Measurements from ENCODE around the gene MBD5.

Gene MBD5

DNA sequence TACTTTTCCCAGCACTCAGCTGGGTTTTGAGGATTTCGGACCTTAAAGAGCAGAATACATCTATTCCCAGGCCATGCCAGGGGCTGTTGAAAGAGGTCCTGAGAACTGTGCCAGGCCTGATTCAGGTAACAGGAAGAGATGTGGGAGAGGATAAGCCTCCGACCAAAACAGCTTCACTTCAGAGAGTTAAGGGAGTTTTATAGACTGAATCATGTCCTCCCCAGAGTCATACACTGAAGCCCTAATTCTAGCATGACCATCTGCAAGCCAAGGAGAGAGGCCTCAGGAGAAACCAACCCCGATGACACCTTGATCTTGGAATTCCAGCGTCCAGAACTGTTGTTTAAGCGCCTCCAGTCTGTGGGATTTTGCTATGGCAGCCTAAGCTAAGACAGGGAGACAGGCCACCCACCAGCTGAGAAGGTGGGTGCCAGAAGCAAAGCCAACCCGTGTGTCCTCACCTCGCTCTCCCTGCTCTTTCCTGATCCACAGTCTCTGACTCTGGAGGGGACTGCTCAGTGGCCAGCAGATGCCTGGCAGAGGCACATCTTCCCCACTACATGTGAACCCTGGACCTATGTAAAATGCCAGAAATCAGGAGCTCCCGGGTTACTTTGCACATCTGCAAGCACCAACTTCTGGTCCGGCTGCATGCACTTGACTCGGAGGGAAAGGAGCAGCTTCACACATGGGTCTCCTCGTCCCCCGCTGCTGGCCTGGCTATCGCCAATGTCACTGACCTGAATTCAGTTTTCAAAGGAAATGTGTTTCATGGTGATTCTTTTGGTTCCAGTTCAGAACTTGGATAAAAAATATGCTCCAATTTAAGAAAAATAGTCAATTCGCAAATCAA lies 506.8 kb downstream of the MBD5 start:
- Histone ChIP-seq H3K27me3 (ENCODE audit: control insufficient read depth in 1 of 2, insufficient read depth in 2 of 2, low read length in 2 of 2) (no peaks in the 10 kb centered on the region), H3K4me1 (ENCODE audit: control insufficient read depth in 1 of 2, insufficient read depth in 2 of 2, low read length in 2 of 2) (no peaks in the 10 kb centered on the region), H3K27ac (ENCODE audit: low read depth, low read length) (no peak overlapping the region), H3K9ac (ENCODE audit: low read depth in 1 of 2, low read length in 2 of 2) (no peak overlapping the region), H3K9me3 (ENCODE audit: control insufficient read depth in 1 of 2, low read length in 2 of 2) (no peaks in the 10 kb centered on the region), H3K4me3 (ENCODE audit: low read depth in 1 of 2, low read length in 2 of 2) (no peak overlapping the region), H3K36me3 (ENCODE audit: control insufficient read depth in 1 of 2, insufficient read depth in 2 of 2, low read length in 2 of 2) (no peaks in the 10 kb centered on the region)

DNA sequence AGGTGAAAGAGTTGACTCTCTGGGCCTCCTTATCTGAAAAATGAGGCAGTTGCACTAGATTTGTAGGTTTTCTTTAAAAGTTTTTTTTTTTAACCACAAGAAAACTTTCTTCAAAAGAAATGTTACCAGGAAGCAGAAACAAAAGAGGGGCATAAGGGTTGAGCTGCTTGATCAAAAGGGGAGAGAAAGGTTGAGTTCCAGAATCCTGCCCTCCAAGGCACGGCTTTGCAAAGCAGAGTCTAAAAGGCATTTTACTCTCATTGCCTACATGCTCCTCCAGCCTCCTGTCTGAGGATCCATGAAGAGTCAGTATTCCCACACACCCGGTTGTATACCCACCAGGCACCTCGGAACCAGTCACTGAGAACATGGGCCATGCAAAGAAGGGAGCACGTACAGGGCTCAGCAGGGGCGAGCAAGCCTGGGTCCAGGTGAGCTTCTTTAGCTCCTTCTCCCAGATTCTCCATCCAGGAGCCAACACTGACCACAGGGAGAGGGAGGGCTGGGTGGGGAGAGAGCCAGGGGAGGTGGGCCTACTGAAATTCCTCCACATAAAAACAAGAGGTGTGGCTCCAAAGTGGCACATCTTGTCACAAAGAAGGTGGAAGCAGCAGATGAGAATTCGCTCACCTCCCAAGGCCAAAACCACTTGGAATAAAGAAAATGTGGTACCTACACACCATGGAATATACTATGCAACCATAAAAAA lies 507.6 kb downstream of the MBD5 start:
- Histone ChIP-seq H3K4me3 (ENCODE audit: low read depth in 1 of 2, low read length in 2 of 2) (no peak overlapping the region), H3K27ac (ENCODE audit: low read depth, low read length) (no peak overlapping the region), H3K9me3 (ENCODE audit: control insufficient read depth in 1 of 2, low read length in 2 of 2) (no peaks in the 10 kb centered on the region), H3K27me3 (ENCODE audit: control insufficient read depth in 1 of 2, insufficient read depth in 2 of 2, low read length in 2 of 2) (no peaks in the 10 kb centered on the region), H3K9ac (ENCODE audit: low read depth in 1 of 2, low read length in 2 of 2) (no peak overlapping the region), H3K4me1 (ENCODE audit: control insufficient read depth in 1 of 2, insufficient read depth in 2 of 2, low read length in 2 of 2) (no peaks in the 10 kb centered on the region), H3K36me3 (ENCODE audit: control insufficient read depth in 1 of 2, insufficient read depth in 2 of 2, low read length in 2 of 2) (no peaks in the 10 kb centered on the region)

DNA sequence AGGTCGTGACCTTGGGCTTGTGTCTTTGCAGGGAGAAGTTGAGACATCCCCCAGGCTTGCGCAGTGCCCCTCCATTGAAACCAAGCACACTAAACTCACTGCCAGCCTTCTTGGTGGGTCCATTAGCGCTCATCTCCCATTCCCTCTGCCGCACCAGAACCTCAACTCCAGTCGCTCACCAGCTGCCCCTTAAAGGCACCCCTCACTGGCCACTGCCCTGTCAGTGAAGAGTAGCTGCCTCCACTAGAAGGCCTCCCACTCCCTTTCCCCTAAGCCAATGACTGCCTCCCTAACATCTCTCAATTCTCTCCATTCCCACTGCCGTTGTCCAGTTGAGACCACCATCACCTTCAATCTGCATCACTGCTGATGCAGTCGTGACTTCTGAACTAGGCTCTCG lies 508.9 kb downstream of the MBD5 start:
- no peaks in the 10 kb centered on the region for H3K9me3 ChIP-seq (ENCODE audit: control insufficient read depth in 1 of 2, low read length in 2 of 2)
- no peaks in the 10 kb centered on the region for H3K27me3 ChIP-seq (ENCODE audit: control insufficient read depth in 1 of 2, insufficient read depth in 2 of 2, low read length in 2 of 2)
- H3K4me3 ChIP-seq (ENCODE audit: low read depth in 1 of 2, low read length in 2 of 2) = no peak overlapping the region
- H3K4me1 ChIP-seq (ENCODE audit: control insufficient read depth in 1 of 2, insufficient read depth in 2 of 2, low read length in 2 of 2) = no peaks in the 10 kb centered on the region
- H3K9ac ChIP-seq (ENCODE audit: low read depth in 1 of 2, low read length in 2 of 2) = no peak overlapping the region
- H3K36me3 ChIP-seq (ENCODE audit: control insufficient read depth in 1 of 2, insufficient read depth in 2 of 2, low read length in 2 of 2) = no peaks in the 10 kb centered on the region
- H3K27ac ChIP-seq (ENCODE audit: low read depth, low read length) = no peak overlapping the region

DNA sequence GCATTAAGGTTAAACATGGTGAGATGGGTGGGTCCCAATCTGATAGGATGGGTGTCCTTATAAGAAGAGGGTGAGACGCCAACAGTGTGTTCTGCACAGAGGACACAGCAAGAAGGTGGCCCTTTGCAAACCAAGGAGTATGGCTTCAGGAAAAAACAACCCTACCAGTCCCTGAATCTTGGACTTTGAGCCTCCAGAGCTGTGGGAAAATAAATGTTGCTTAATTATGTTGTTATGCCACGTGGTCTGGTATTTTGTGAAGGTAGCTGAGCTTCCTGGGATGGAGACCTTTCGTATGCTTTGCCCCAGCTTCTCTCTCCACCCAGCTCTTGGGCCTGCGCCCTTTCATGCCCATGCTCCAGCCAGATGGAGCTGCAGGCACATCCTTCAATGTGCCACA lies 509.5 kb downstream of the MBD5 start:
- Histone ChIP-seq H3K4me3 (ENCODE audit: low read depth in 1 of 2, low read length in 2 of 2) (no peak overlapping the region), H3K36me3 (ENCODE audit: control insufficient read depth in 1 of 2, insufficient read depth in 2 of 2, low read length in 2 of 2) (no peaks in the 10 kb centered on the region), H3K27ac (ENCODE audit: low read depth, low read length) (no peak overlapping the region), H3K9me3 (ENCODE audit: control insufficient read depth in 1 of 2, low read length in 2 of 2) (no peaks in the 10 kb centered on the region), H3K9ac (ENCODE audit: low read depth in 1 of 2, low read length in 2 of 2) (no peak overlapping the region), H3K27me3 (ENCODE audit: control insufficient read depth in 1 of 2, insufficient read depth in 2 of 2, low read length in 2 of 2) (no peaks in the 10 kb centered on the region), H3K4me1 (ENCODE audit: control insufficient read depth in 1 of 2, insufficient read depth in 2 of 2, low read length in 2 of 2) (no peaks in the 10 kb centered on the region)

DNA sequence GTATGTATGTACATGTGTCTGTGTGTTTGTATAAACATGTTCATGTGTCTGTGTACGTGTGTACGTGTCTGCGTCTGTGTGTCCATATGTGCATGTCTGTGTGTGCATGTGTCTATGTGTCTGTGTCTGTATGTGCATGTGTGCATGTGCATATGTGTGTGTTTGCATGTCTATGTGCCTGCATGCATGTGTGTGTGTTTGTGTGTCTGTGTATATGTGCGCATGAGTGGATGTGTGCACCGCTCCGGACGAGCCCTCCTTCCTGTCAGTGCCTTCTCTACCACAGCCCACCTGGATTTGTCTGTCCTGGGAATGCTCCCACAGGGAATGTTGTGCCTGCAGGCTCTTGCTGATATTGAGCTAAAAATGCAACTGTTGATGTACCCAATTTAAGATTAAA lies 510.3 kb downstream of the MBD5 start:
- Histone ChIP-seq H3K9ac (ENCODE audit: low read depth in 1 of 2, low read length in 2 of 2) (no peak overlapping the region), H3K4me3 (ENCODE audit: low read depth in 1 of 2, low read length in 2 of 2) (no peak overlapping the region), H3K27ac (ENCODE audit: low read depth, low read length) (no peak overlapping the region), H3K27me3 (ENCODE audit: control insufficient read depth in 1 of 2, insufficient read depth in 2 of 2, low read length in 2 of 2) (no peaks in the 10 kb centered on the region), H3K36me3 (ENCODE audit: control insufficient read depth in 1 of 2, insufficient read depth in 2 of 2, low read length in 2 of 2) (no peaks in the 10 kb centered on the region), H3K4me1 (ENCODE audit: control insufficient read depth in 1 of 2, insufficient read depth in 2 of 2, low read length in 2 of 2) (no peaks in the 10 kb centered on the region), H3K9me3 (ENCODE audit: control insufficient read depth in 1 of 2, low read length in 2 of 2) (no peaks in the 10 kb centered on the region)

DNA sequence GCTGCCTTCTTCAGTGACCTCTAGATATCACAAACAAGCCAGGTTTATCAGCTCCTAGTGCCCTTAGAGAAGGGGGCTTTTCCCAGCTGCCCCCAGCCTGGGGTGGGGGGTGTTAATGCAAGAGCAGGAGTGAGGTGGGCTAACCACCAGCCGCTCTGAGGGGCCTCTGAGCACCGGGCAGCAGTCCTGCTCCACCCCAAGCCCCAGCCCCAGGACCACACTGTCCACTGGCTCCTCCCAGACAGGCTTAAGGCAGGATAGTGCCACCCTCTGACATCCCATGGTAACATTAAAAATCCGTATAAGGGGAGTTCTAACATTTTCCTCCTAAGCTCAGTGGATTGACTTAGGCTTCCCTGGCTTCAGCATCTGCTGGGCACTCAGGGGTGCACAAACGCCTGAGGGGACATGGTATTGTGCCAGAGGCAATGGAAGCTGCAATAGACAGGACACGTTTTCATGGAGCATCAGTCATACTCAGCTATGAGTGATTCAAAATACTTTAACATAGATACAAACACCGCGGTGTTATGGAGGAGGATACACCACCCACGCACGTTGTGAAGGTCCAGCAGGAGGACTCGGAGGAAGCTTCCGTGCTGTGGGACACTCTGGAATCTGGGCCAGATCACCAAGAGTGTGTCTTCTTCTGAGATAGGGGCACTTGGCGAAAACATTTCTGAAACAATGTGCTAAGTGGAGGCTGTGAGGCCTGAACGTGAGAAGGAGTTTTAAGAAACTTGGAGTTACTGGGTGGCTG lies 511.0 kb downstream of the MBD5 start:
- Histone ChIP-seq H3K36me3 (ENCODE audit: control insufficient read depth in 1 of 2, insufficient read depth in 2 of 2, low read length in 2 of 2) (no peaks in the 10 kb centered on the region), H3K4me1 (ENCODE audit: control insufficient read depth in 1 of 2, insufficient read depth in 2 of 2, low read length in 2 of 2) (no peaks in the 10 kb centered on the region), H3K9me3 (ENCODE audit: control insufficient read depth in 1 of 2, low read length in 2 of 2) (no peaks in the 10 kb centered on the region), H3K27me3 (ENCODE audit: control insufficient read depth in 1 of 2, insufficient read depth in 2 of 2, low read length in 2 of 2) (no peaks in the 10 kb centered on the region), H3K4me3 (ENCODE audit: low read depth in 1 of 2, low read length in 2 of 2) (no peak overlapping the region), H3K27ac (ENCODE audit: low read depth, low read length) (no peak overlapping the region), H3K9ac (ENCODE audit: low read depth in 1 of 2, low read length in 2 of 2) (no peak overlapping the region)

DNA sequence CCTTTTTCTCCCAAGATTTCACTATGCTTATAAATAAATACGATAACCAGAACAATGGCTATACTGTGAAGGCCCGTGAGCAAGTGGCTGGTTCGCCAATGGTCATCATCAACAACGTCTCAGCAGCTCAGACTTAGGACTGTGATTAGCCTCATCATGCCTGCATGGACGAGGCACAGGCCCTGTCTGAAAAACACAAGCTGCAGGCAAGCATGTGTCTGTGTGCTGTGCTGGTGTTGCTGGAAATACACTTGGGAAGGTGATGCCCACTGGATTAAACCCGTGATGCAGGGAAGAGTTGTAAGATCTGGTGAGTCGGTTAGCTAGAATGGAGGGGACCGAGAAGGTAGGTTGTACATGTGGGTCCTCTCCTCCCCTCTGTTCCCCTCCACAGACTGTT lies 512.1 kb downstream of the MBD5 start:
- no peak overlapping the region for H3K9ac ChIP-seq (ENCODE audit: low read depth in 1 of 2, low read length in 2 of 2)
- no peaks in the 10 kb centered on the region for H3K9me3 ChIP-seq (ENCODE audit: control insufficient read depth in 1 of 2, low read length in 2 of 2)
- H3K27me3 ChIP-seq (ENCODE audit: control insufficient read depth in 1 of 2, insufficient read depth in 2 of 2, low read length in 2 of 2) = no peaks in the 10 kb centered on the region
- no peaks in the 10 kb centered on the region for H3K36me3 ChIP-seq (ENCODE audit: control insufficient read depth in 1 of 2, insufficient read depth in 2 of 2, low read length in 2 of 2)
- H3K4me3 ChIP-seq (ENCODE audit: low read depth in 1 of 2, low read length in 2 of 2) = no peak overlapping the region
- no peaks in the 10 kb centered on the region for H3K4me1 ChIP-seq (ENCODE audit: control insufficient read depth in 1 of 2, insufficient read depth in 2 of 2, low read length in 2 of 2)
- no peak overlapping the region for H3K27ac ChIP-seq (ENCODE audit: low read depth, low read length)

DNA sequence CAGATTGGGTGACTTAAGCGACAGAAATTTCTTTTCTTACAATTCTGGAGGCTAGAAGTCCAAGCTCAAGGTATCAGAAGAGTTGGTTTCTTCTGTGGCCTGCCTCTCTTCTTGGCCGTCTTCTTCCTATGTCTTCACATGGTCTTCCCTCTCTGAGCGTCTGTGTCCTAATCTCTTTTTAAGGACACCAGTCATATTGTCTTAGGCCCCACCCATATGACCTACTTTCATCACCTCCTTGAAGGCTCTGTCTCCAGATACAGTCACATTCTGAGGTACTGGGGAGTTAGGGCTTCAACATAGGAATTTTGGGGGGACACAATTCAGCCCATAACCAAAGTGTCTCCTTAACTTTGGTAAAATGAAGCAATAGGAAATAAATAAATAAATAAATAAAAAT lies 512.8 kb downstream of the MBD5 start:
- no peaks in the 10 kb centered on the region for H3K4me1 ChIP-seq (ENCODE audit: control insufficient read depth in 1 of 2, insufficient read depth in 2 of 2, low read length in 2 of 2)
- H3K9ac ChIP-seq (ENCODE audit: low read depth in 1 of 2, low read length in 2 of 2) = no peak overlapping the region
- no peaks in the 10 kb centered on the region for H3K36me3 ChIP-seq (ENCODE audit: control insufficient read depth in 1 of 2, insufficient read depth in 2 of 2, low read length in 2 of 2)
- H3K4me3 ChIP-seq (ENCODE audit: low read depth in 1 of 2, low read length in 2 of 2) = no peak overlapping the region
- H3K27me3 ChIP-seq (ENCODE audit: control insufficient read depth in 1 of 2, insufficient read depth in 2 of 2, low read length in 2 of 2) = no peaks in the 10 kb centered on the region
- no peak overlapping the region for H3K27ac ChIP-seq (ENCODE audit: low read depth, low read length)
- H3K9me3 ChIP-seq (ENCODE audit: control insufficient read depth in 1 of 2, low read length in 2 of 2) = no peaks in the 10 kb centered on the region

DNA sequence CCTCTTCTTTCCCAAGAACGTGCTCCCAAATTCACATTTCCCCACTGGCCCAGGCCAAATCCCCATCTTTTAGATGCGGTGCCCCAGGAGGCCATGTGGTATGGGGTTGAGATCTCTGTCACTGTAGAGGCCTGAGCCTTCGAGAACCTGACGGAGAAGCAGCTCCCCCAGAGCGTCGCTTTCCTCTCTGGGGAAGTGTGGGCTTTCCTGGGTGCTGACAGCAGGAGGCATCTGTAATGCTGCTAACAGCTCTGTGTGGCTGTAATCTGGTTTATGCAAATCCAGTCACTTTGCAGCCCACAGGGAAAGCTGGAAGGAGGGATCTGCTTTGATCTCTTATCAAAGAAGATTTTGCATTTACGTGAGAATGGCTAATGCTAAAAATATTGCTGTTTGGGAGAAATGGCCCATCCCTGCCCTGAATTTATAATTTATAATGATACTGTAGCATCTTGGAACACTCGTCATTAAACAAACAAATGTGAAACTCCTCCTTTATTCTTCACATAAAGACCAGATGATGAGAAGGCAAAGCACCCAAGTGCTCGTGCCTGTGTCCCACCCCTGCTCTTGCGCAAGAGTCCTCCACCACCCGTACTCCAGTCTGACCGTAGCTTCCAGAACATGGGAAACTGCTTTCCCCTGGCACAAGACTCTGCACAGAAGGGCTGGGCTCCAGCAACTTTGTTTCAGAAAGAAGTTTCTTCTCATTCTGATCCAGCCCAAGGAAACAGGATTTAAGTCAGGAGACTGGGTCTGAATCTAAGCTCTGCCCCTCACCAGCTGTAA lies 513.7 kb downstream of the MBD5 start:
- Histone ChIP-seq H3K9me3 (ENCODE audit: control insufficient read depth in 1 of 2, low read length in 2 of 2) (no peaks in the 10 kb centered on the region), H3K4me3 (ENCODE audit: low read depth in 1 of 2, low read length in 2 of 2) (no peak overlapping the region), H3K9ac (ENCODE audit: low read depth in 1 of 2, low read length in 2 of 2) (no peak overlapping the region), H3K4me1 (ENCODE audit: control insufficient read depth in 1 of 2, insufficient read depth in 2 of 2, low read length in 2 of 2) (no peaks in the 10 kb centered on the region), H3K27me3 (ENCODE audit: control insufficient read depth in 1 of 2, insufficient read depth in 2 of 2, low read length in 2 of 2) (no peaks in the 10 kb centered on the region), H3K36me3 (ENCODE audit: control insufficient read depth in 1 of 2, insufficient read depth in 2 of 2, low read length in 2 of 2) (no peaks in the 10 kb centered on the region), H3K27ac (ENCODE audit: low read depth, low read length) (no peak overlapping the region)

Measured in duodenal mucosa (tissue), 2 donors.